Measurements from ENCODE around the gene UGGT1. TPM values are rescaled to one million over a fixed set of nuclear protein-coding genes. Genes with fewer than 3 reads are reported as not detected.
"Not testable (repeated sequence)": the region's sequence is repeated elsewhere in the genome, so short reads cannot be mapped to it uniquely, and the experiment has no call there.

The UGGT1 gene
- polyA plus RNA-seq, 4 donors = 3.8 to 24.9 (median 12.8) TPM

DNA sequence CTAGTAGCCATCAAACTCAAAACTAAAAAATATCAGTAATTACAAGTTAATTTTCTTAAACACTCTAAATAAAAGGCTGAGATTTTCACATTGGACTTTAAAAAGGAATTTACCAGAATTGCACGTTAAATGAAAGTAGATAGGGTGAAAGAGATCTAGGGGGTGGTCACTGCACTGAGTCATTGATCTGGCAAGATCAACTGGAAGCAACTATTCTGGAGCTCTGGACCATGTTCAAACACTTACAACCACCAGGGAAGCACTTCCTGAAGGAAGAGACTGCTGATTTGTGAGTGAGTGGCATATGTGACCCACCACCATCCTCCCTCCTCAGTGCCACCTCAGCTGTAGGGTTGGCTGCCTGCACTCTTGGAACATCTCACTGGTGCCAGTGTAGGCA lies 111.8 kb downstream of the UGGT1 start:
- Histone ChIP-seq H3K36me3 (ENCODE audit: control insufficient read depth in 3 of 3, insufficient read depth in 2 of 3, low read depth in 1 of 3, low read length in 3 of 3) (no peaks in the 10 kb centered on the region), H3K27ac (ENCODE audit: low read depth in 1 of 3, low read length in 2 of 3) (no peak overlapping the region), H3K4me3 (ENCODE audit: low read depth in 1 of 3, low read length in 3 of 3) (no peak overlapping the region), H3K9me3 (ENCODE audit: control insufficient read depth in 2 of 2, insufficient read depth in 1 of 2, low read depth in 1 of 2, low read length in 1 of 2) (peaks cover 0 to under 1% of the 10 kb centered on the region in 2 donors), H3K27me3 (ENCODE audit: control insufficient read depth in 3 of 3, insufficient read depth in 3 of 3, low read length in 3 of 3) (no peaks in the 10 kb centered on the region), H3K4me1 (ENCODE audit: control insufficient read depth in 3 of 3, insufficient read depth in 2 of 3, low read depth in 1 of 3, low read length in 2 of 3) (no peaks in the 10 kb centered on the region)
- DNase-seq (no peak), FAIRE-seq (no peak)
- 53 to 58% (median 57%) methylated on average over 1 of the region's 1 CpG for WGBS, 3 donors

DNA sequence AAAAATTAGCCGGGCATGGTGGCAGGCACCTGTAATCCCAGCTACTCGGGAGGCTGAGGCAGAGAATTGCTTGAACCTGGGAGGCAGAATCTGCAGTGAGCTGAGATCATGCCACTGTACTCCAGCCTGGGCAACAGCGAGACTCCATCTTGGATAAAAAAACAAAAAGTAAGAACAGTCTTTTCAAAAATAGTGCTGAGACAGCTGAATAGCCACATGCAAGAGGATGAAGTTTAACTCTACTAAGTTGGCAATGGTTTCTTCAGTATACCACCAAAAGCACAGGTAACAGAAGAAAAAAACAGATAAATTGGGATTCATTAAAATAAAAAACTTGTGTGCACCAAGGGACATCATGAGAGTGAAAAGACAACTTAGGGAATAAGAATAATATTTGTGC lies 115.2 kb downstream of the UGGT1 start:
- Histone ChIP-seq H3K4me1 (ENCODE audit: control insufficient read depth in 3 of 3, insufficient read depth in 2 of 3, low read depth in 1 of 3, low read length in 2 of 3) (no peaks in the 10 kb centered on the region), H3K4me3 (ENCODE audit: low read depth in 1 of 3, low read length in 3 of 3) (no peak overlapping the region), H3K9me3 (ENCODE audit: control insufficient read depth in 2 of 2, insufficient read depth in 1 of 2, low read depth in 1 of 2, low read length in 1 of 2) (peaks cover 0 to 10% of the 10 kb centered on the region in 2 donors), H3K27me3 (ENCODE audit: control insufficient read depth in 3 of 3, insufficient read depth in 3 of 3, low read length in 3 of 3) (no peaks in the 10 kb centered on the region), H3K36me3 (ENCODE audit: control insufficient read depth in 3 of 3, insufficient read depth in 2 of 3, low read depth in 1 of 3, low read length in 3 of 3) (no peaks in the 10 kb centered on the region), H3K27ac (ENCODE audit: low read depth in 1 of 3, low read length in 2 of 3) (no peak overlapping the region)
- WGBS, 3 donors = 76 to 91% (median 78%) methylated on average over 3 of the region's 3 CpGs
- DNase-seq (no peak), FAIRE-seq (no peak)

DNA sequence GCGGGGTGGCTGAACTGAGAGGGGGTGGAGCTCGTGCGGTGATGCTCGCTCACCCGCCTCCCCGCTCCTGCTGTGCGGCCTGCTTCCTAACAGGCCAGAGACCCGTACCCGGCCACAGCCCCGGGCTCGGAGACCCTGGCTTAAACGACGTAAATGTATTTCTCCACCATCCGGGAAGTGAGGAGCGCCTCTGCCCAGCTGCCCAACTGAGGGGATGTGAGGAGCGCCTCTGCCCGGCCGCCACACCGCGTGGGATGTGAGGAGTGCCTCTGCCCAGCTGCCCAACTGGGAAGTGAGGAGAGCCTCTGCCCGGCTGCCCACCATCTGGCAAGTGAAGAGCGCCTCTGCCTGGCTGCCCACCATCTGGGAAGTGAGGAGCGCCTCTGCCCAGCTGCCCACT lies 117.0 kb downstream of the UGGT1 start:
- DNase-seq (no peak), FAIRE-seq (no peak)
- WGBS, 3 donors = 94 to 99% (median 97%) methylated on average over 22 to 23 of the region's 23 CpGs
- Histone ChIP-seq H3K4me3 (ENCODE audit: low read depth in 1 of 3, low read length in 3 of 3) (no peak overlapping the region), H3K9me3 (ENCODE audit: control insufficient read depth in 2 of 2, insufficient read depth in 1 of 2, low read depth in 1 of 2, low read length in 1 of 2) (peaks cover 0 to 10% of the 10 kb centered on the region in 2 donors), H3K27me3 (ENCODE audit: control insufficient read depth in 3 of 3, insufficient read depth in 3 of 3, low read length in 3 of 3) (no peaks in the 10 kb centered on the region), H3K27ac (ENCODE audit: low read depth in 1 of 3, low read length in 2 of 3) (no peak overlapping the region), H3K36me3 (ENCODE audit: control insufficient read depth in 3 of 3, insufficient read depth in 2 of 3, low read depth in 1 of 3, low read length in 3 of 3) (no peaks in the 10 kb centered on the region), H3K4me1 (ENCODE audit: control insufficient read depth in 3 of 3, insufficient read depth in 2 of 3, low read depth in 1 of 3, low read length in 2 of 3) (no peaks in the 10 kb centered on the region)

DNA sequence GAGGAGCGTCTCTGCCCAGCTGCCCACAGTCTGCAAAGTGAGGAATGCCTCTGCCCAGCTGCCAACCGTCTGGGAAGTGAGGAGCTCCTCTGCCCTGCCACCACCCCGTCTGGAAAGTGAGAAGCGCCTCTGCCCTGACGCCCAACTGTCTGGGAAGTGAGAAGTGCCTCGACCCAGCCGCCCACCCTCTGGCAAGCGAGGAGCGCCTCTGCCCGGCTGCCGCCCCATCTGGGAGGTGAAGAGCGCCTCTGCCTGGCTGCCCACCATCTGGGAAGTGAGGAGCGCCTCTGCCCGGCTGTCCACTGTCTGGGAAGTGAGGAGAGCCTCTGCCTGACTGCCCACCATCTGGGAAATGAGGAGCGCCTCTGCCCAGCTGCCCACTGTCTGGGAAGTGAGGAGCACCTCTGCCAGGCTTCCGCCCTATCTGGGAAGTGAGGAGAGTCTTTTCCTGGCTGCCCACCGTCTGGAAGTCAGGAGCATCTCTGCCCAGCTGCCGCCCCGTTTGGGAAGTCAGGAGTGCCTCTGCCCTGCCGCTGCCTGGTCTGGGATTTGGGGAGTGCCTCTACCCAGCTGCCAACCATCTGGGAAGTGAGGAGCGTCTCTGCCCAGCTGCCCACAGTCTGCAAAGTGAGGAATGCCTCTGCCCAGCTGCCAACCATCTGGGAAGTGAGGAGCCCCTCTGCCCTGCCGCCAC lies 117.8 kb downstream of the UGGT1 start:
- not testable (repeated sequence) for H3K4me3 ChIP-seq (ENCODE audit: low read depth in 1 of 3, low read length in 3 of 3); FAIRE-seq; H3K4me1 ChIP-seq (ENCODE audit: control insufficient read depth in 3 of 3, insufficient read depth in 2 of 3, low read depth in 1 of 3, low read length in 2 of 3); H3K36me3 ChIP-seq (ENCODE audit: control insufficient read depth in 3 of 3, insufficient read depth in 2 of 3, low read depth in 1 of 3, low read length in 3 of 3); H3K27ac ChIP-seq (ENCODE audit: low read depth in 1 of 3, low read length in 2 of 3); DNase-seq; H3K27me3 ChIP-seq (ENCODE audit: control insufficient read depth in 3 of 3, insufficient read depth in 3 of 3, low read length in 3 of 3)
- WGBS, 3 donors = 93 to 97% (median 93%) methylated on average over 15 to 22 of the region's 22 CpGs
- H3K9me3 ChIP-seq (ENCODE audit: control insufficient read depth in 2 of 2, insufficient read depth in 1 of 2, low read depth in 1 of 2, low read length in 1 of 2) = peaks cover 0 to 10% of the 10 kb centered on the region in 2 donors

DNA sequence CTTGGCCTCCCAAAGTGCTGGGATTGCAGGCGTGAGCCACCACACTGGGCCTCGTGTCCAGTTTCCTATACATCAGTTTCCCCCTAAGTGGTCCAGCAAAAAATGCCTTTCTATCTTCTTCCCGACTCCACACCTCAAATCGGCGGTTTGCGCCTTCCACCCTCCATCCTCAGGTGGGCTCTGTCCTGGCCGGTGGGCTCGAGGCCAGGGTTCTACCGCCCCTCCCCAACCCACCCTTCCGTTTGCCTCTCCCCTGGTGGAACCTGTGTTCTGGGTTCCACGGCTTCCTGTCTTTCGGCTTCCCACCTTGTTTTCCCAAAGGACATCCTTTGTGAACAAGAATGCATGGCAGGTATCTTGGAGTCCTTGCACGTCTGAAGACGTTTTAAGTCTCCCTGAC lies 123.3 kb downstream of the UGGT1 start:
- Histone ChIP-seq H3K4me3 (ENCODE audit: low read depth in 1 of 3, low read length in 3 of 3) (no peak overlapping the region), H3K4me1 (ENCODE audit: control insufficient read depth in 3 of 3, insufficient read depth in 2 of 3, low read depth in 1 of 3, low read length in 2 of 3) (no peaks in the 10 kb centered on the region), H3K27ac (ENCODE audit: low read depth in 1 of 3, low read length in 2 of 3) (no peak overlapping the region), H3K9me3 (ENCODE audit: control insufficient read depth in 2 of 2, insufficient read depth in 1 of 2, low read depth in 1 of 2, low read length in 1 of 2) (peaks cover 0 to 2% of the 10 kb centered on the region in 2 donors), H3K27me3 (ENCODE audit: control insufficient read depth in 3 of 3, insufficient read depth in 3 of 3, low read length in 3 of 3) (no peaks in the 10 kb centered on the region), H3K36me3 (ENCODE audit: control insufficient read depth in 3 of 3, insufficient read depth in 2 of 3, low read depth in 1 of 3, low read length in 3 of 3) (no peaks in the 10 kb centered on the region)
- WGBS, 3 donors = 88 to 92% (median 88%) methylated on average over 14 of the region's 14 CpGs
- FAIRE-seq (no peak), DNase-seq (no peak)

DNA sequence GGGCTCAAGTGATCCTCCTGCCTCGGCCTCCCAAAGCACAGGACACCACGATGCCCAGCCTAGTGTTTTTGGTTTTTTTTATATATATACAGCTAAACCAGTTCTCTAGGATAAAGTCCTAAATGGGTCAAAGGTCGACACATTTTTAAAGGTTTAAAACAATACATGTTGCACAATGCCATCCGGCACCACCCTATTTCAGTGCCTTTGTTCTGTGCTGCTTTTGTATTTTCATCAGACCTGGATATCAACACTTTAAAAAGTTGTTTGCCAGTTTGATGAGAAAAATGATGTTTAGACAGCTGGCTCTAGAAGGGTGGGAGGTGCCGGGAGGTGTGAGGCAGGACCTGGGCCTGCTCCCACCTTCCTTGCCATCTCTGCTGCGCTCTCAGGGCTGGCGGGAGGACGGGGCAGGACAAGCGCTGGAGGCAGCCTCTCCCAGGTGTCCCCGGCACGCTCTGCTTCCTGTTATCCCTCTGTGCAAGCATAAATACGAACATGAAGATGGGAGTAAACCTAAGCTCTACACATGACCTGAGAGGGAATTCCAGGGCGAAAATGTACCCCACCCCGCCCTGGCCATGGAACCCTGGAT lies 124.0 kb downstream of the UGGT1 start:
- no peak for FAIRE-seq
- 71 to 83% (median 73%) methylated on average over 12 to 14 of the region's 14 CpGs for WGBS, 3 donors
- H3K27me3 ChIP-seq (ENCODE audit: control insufficient read depth in 3 of 3, insufficient read depth in 3 of 3, low read length in 3 of 3) = no peaks in the 10 kb centered on the region
- H3K36me3 ChIP-seq (ENCODE audit: control insufficient read depth in 3 of 3, insufficient read depth in 2 of 3, low read depth in 1 of 3, low read length in 3 of 3) = no peaks in the 10 kb centered on the region
- H3K27ac ChIP-seq (ENCODE audit: low read depth in 1 of 3, low read length in 2 of 3) = no peak overlapping the region
- H3K4me1 ChIP-seq (ENCODE audit: control insufficient read depth in 3 of 3, insufficient read depth in 2 of 3, low read depth in 1 of 3, low read length in 2 of 3) = no peaks in the 10 kb centered on the region
- DNase-seq = no peak
- H3K4me3 ChIP-seq (ENCODE audit: low read depth in 1 of 3, low read length in 3 of 3) = no peak overlapping the region
- H3K9me3 ChIP-seq (ENCODE audit: control insufficient read depth in 2 of 2, insufficient read depth in 1 of 2, low read depth in 1 of 2, low read length in 1 of 2) = no peaks in the 10 kb centered on the region

DNA sequence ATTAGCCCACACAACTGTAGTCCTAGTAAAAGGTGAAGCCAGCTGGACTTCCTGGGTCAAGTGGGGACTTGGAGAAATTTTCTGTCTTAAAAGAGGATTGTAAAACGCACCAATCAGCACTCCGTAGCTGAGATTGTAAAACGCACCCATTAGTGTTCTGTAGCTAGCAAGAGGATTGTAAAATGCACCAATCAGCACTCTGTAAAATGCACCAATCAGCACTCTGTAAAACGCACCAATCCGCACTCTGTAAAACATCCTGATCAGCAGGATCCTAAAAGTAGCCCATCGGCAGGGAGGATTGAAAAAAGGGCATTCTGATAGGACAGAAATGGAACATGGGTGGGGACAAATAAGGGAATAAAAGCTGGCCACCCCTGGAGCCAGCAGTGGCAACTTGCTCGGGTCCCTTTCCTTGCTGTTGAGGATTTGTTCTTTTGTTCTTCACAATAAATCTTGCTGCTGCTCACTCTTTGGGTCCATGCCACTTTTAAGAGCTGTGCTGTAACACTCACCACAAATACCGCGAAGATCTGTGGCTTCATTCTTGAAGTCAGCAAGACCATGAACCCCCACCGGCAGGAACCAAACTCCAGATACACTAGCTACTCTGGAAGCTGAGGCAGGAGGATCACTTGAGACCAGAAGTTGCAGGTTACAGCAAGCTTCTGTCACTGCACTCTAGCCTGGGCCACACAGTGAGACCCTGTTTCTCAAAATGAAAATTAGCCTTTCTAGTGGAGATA lies 125.1 kb downstream of the UGGT1 start:
- DNase-seq (no peak), FAIRE-seq (no peak)
- Histone ChIP-seq H3K4me3 (ENCODE audit: low read depth in 1 of 3, low read length in 3 of 3) (no peak overlapping the region), H3K36me3 (ENCODE audit: control insufficient read depth in 3 of 3, insufficient read depth in 2 of 3, low read depth in 1 of 3, low read length in 3 of 3) (no peaks in the 10 kb centered on the region), H3K27me3 (ENCODE audit: control insufficient read depth in 3 of 3, insufficient read depth in 3 of 3, low read length in 3 of 3) (peaks cover 0 to 1% (median 0%) of the 10 kb centered on the region in 3 donors), H3K4me1 (ENCODE audit: control insufficient read depth in 3 of 3, insufficient read depth in 2 of 3, low read depth in 1 of 3, low read length in 2 of 3) (no peaks in the 10 kb centered on the region), H3K27ac (ENCODE audit: low read depth in 1 of 3, low read length in 2 of 3) (no peak overlapping the region), H3K9me3 (ENCODE audit: control insufficient read depth in 2 of 2, insufficient read depth in 1 of 2, low read depth in 1 of 2, low read length in 1 of 2) (no peaks in the 10 kb centered on the region)
- 87 to 92% (median 87%) methylated on average over 10 of the region's 10 CpGs for WGBS, 3 donors

DNA sequence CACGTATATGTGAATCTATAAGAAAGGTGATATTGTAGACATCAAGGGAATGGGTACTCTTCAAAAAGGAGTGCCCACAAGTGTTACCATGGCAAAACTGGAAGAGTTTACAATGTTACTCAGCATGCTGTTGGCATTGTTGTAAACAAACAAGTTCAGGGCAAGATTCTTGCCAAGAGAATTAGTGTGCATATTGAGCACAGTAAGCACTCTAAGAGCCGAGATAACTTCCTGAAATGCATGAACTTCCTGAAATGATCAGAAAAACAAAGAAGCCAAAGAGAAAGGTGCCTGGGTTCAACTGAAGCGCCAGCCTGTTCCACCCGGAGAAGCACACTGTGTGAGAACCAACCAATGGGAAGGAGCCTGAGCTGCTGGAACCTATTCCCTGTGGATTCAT lies 126.7 kb downstream of the UGGT1 start:
- Histone ChIP-seq H3K4me1 (ENCODE audit: control insufficient read depth in 3 of 3, insufficient read depth in 2 of 3, low read depth in 1 of 3, low read length in 2 of 3) (no peaks in the 10 kb centered on the region), H3K27ac (ENCODE audit: low read depth in 1 of 3, low read length in 2 of 3) (no peak overlapping the region), H3K9me3 (ENCODE audit: control insufficient read depth in 2 of 2, insufficient read depth in 1 of 2, low read depth in 1 of 2, low read length in 1 of 2) (no peaks in the 10 kb centered on the region), H3K27me3 (ENCODE audit: control insufficient read depth in 3 of 3, insufficient read depth in 3 of 3, low read length in 3 of 3) (peaks cover 0 to 1% (median 0%) of the 10 kb centered on the region in 3 donors), H3K4me3 (ENCODE audit: low read depth in 1 of 3, low read length in 3 of 3) (no peak overlapping the region), H3K36me3 (ENCODE audit: control insufficient read depth in 3 of 3, insufficient read depth in 2 of 3, low read depth in 1 of 3, low read length in 3 of 3) (no peaks in the 10 kb centered on the region)
- 37 to 46% (median 43%) methylated on average over 4 of the region's 4 CpGs for WGBS, 3 donors
- FAIRE-seq = no peak
- no peak for DNase-seq
